Endometrial microvascular endothelial cells (primary cell): ENCODE results near the gene WSCD2. TPM values are rescaled to one million over a fixed set of nuclear protein-coding genes. Genes with fewer than 3 reads are reported as not detected.

Experiments used
- in situ Hi-C: cut with HindIII; loops from 2 replicates; pipeline ENCODE4 v1.10.0; 2017; ENCODE audit warnings: low sequenced_read_pairs, low pct_unique_long_range_greater_than_20kb; ENCODE audit errors: inconsistent ontology term
- total RNA-seq: library from RNA; depleted of rRNA; stranded (reverse); fragments of >200 nt; gene quantifications from one replicate; pipeline ENCODE4 v1.2.3, GENCODE V29; 2015; ENCODE audit errors: inconsistent ontology term

Gene WSCD2
- total RNA-seq, 1 donor from 2014 or later = not detected

GRCh38 chr12:108239378-108239777 is 110.3 kb downstream of the WSCD2 start:
- in situ Hi-C loops = no loop called here

GRCh38 chr12:108240027-108240785 is 111.1 kb downstream of the WSCD2 start:
- in situ Hi-C loops = no loop called here

- in situ Hi-C loops = no loop called here
These were observed 111.8 kb downstream of the WSCD2 start for GRCh38 chr12:108240928-108241327.

- in situ Hi-C loops = no loop called here
These were observed 113.1 kb downstream of the WSCD2 start for GRCh38 chr12:108241986-108242703.

GRCh38 chr12:108247130-108247529 is 118.0 kb downstream of the WSCD2 start:
- in situ Hi-C loops = no loop called here

GRCh38 chr12:108248011-108248410 is 118.9 kb downstream of the WSCD2 start:
- in situ Hi-C loops = no loop called here

- in situ Hi-C loops = no loop called here
These were observed 123.4 kb downstream of the WSCD2 start for GRCh38 chr12:108252523-108252922.

- in situ Hi-C loops = no loop called here
These were observed 124.5 kb downstream of the WSCD2 start for GRCh38 chr12:108253540-108253939.

GRCh38 chr12:108254030-108254429 is 124.9 kb downstream of the WSCD2 start:
- in situ Hi-C loops = no loop called here

GRCh38 chr12:108254517-108255251 is 125.6 kb downstream of the WSCD2 start:
- in situ Hi-C loops = no loop called here

- in situ Hi-C loops = no loop called here
These were observed 126.1 kb downstream of the WSCD2 start for GRCh38 chr12:108255252-108255602.

GRCh38 chr12:108257004-108257403 is 127.9 kb downstream of the WSCD2 start:
- in situ Hi-C loops = no loop called here

GRCh38 chr12:108257610-108258106 is 128.6 kb downstream of the WSCD2 start:
- in situ Hi-C loops = no loop called here

GRCh38 chr12:108260039-108260438 is 131.0 kb downstream of the WSCD2 start:
- in situ Hi-C loops = no loop called here

GRCh38 chr12:108260969-108261368 is 131.9 kb downstream of the WSCD2 start:
- in situ Hi-C loops = no loop called here

GRCh38 chr12:108265505-108265904 is 136.4 kb downstream of the WSCD2 start:
- in situ Hi-C loops = no loop called here

- in situ Hi-C loops = no loop called here
These were observed 137.0 kb downstream of the WSCD2 start for GRCh38 chr12:108266131-108266530.

GRCh38 chr12:108267450-108267849 is 138.4 kb downstream of the WSCD2 start:
- in situ Hi-C loops = no loop called here

- in situ Hi-C loops = no loop called here
These were observed 139.3 kb downstream of the WSCD2 start for GRCh38 chr12:108268397-108268796.

GRCh38 chr12:108269224-108269623 is 140.1 kb downstream of the WSCD2 start:
- in situ Hi-C loops = no loop called here
